ENCODE measurements around the gene SEMA6B. TPM values are rescaled to one million over a fixed set of nuclear protein-coding genes. Genes with fewer than 3 reads are reported as not detected.

Gene SEMA6B
- total and polyA plus RNA-seq, 2 experiments from 2014 or later, result 10.5 to 130 TPM

DNA sequence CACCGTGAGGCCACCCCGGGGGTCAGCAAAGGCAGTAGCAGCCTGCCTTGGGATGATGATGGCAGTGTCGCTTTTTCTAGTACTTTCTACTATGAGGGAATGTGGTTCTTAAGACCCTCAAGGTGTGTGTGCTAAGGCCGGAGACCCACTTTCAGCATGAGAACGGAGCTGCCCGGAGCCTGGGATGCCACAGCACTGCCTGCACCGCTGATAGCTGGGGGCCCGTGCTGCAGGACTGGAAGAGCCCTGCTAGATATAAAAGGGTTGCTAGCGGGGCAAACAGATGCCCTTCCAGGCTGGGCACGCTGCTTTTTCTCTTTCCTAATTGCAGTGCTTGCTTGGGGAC, 55.7 kb downstream of the SEMA6B start:
- H3K27ac ChIP-seq, result no peak overlapping the region
- no peaks in the 10 kb centered on the region for H3K27me3 ChIP-seq
- peaks cover 9% of the 10 kb centered on the region for H3K36me3 ChIP-seq
- TF ChIP-seq, protein P1, sequence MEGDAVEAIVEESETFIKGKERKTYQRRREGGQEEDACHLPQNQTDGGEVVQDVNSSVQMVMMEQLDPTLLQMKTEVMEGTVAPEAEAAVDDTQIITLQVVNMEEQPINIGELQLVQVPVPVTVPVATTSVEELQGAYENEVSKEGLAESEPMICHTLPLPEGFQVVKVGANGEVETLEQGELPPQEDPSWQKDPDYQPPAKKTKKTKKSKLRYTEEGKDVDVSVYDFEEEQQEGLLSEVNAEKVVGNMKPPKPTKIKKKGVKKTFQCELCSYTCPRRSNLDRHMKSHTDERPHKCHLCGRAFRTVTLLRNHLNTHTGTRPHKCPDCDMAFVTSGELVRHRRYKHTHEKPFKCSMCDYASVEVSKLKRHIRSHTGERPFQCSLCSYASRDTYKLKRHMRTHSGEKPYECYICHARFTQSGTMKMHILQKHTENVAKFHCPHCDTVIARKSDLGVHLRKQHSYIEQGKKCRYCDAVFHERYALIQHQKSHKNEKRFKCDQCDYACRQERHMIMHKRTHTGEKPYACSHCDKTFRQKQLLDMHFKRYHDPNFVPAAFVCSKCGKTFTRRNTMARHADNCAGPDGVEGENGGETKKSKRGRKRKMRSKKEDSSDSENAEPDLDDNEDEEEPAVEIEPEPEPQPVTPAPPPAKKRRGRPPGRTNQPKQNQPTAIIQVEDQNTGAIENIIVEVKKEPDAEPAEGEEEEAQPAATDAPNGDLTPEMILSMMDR (IDR thresholded peaks at IDR 0.05; ENCODE audit: low read depth, low read length), result no peak
- H3K4me1 ChIP-seq (ENCODE audit: low read depth), result no peaks in the 10 kb centered on the region
- H3K9me3 ChIP-seq (ENCODE audit: low read depth), result no peaks in the 10 kb centered on the region
- no peak overlapping the region for H3K4me3 ChIP-seq
- no peak for DNase-seq (ENCODE audit: low read depth in 1 of 2, low spot score in 1 of 2)

DNA sequence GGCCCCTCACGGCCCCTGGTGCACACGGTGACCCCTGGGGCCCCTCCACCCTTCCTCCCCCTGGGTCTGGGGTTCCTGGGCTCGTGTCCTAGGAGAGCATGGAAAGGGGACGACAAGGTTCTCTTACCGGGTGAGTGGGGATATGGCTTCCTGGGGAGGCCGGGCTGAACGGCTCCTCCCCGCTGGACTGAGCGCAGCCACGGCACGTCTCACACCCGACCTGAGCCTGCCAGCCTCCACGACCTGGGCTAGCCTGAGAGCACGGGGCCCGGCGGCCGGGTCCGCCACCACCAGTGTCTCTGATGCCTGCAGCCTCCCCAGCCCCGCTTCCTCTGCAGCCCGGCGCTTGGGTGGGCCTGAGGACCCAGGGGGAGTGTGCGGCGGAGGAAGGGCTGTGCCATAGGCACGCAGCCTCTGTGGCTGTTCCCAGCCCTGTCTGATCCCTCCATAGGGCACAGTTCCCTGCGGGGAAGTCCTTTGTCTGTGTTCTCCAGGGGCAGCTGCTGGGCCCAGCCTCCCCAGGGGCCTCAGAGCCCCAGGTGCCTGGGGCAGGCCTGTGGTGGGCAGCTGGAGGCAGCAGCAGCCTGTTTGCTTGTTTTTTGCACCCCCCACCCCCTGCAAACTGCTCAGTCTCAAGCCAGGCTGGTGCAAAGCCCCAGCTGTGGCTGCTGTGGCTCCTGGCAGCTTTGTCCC, 56.2 kb downstream of the SEMA6B start:
- no peak overlapping the region for H3K27ac ChIP-seq
- no peak overlapping the region for H3K4me3 ChIP-seq
- no peaks in the 10 kb centered on the region for H3K4me1 ChIP-seq (ENCODE audit: low read depth)
- no peaks in the 10 kb centered on the region for H3K27me3 ChIP-seq
- H3K36me3 ChIP-seq, result peaks cover 13% of the 10 kb centered on the region
- no peak for DNase-seq (ENCODE audit: low read depth in 1 of 2, low spot score in 1 of 2)
- no peaks in the 10 kb centered on the region for H3K9me3 ChIP-seq (ENCODE audit: low read depth)
- TF ChIP-seq, protein P1 (IDR thresholded peaks at IDR 0.05; ENCODE audit: low read depth, low read length), result no peak

DNA sequence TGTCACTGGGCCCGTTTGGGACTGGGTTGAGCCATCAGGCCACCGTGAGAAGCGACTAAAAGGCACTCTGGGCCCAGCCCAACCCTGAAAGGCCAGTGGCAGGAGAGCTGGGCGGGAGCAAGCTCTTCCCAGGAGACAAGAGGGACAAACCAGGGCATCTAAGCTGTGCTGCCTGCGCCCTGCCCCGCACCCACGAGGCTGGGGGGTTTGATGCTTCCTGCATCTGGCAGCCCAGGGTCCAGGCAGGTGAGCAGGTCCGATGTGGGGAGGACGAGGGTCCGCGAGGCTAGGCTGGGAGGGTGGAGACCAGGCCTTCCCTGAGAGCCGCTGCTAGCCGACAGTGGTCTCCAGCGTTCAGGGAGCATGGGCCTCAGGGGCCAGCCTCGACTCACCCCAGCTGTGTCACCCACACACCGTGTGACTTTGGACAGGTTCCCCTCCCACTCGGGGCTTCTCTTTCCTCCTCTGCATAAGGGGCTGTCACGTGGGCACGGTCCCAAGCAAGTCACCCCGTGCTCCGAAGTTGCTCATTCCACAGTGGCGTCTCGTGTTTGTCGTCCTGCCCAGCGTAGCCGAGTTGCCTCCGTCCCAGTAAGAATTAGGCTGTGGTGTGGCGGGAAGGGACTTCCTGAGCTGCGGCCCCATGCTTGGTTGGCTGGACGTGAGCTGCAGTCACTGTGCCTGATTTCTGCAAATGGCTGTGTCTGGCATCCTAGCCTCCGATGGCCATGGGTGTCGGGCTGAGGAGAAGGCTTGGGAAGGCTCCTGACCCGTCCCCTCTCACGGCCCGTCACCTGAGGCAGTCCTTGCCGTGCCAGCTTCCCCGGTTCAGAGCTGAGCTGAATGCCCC, 57.0 kb downstream of the SEMA6B start:
- Histone ChIP-seq H3K9me3 (ENCODE audit: low read depth) (no peaks in the 10 kb centered on the region), H3K36me3 (peaks cover 14% of the 10 kb centered on the region), H3K4me3 (no peak overlapping the region), H3K4me1 (ENCODE audit: low read depth) (no peaks in the 10 kb centered on the region), H3K27me3 (no peaks in the 10 kb centered on the region), H3K27ac (no peak overlapping the region)
- TF ChIP-seq, protein P1 (IDR thresholded peaks at IDR 0.05; ENCODE audit: low read depth, low read length), result no peak
- no peak for DNase-seq (ENCODE audit: low read depth in 1 of 2, low spot score in 1 of 2)

DNA sequence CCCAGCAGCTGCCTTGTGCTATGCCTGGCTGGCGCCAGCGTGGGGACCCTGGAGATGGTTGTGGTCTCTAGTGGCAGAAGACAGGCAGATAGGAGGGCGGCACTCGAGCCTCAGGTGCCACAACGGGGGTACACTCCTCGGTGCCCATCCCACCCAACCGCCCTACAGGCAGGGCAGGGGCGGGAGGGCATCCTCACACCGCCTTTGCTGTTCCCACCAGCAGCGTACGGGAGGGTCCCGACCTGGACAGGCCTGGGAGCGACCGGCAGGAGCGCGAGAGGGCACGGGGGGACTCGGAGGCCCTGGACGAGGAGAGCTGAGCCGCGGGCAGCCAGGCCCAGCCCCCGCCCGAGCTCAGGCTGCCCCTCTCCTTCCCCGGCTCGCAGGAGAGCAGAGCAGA, 57.8 kb downstream of the SEMA6B start:
- no peak for DNase-seq (ENCODE audit: low read depth in 1 of 2, low spot score in 1 of 2)
- H3K27ac ChIP-seq, result no peak overlapping the region

DNA sequence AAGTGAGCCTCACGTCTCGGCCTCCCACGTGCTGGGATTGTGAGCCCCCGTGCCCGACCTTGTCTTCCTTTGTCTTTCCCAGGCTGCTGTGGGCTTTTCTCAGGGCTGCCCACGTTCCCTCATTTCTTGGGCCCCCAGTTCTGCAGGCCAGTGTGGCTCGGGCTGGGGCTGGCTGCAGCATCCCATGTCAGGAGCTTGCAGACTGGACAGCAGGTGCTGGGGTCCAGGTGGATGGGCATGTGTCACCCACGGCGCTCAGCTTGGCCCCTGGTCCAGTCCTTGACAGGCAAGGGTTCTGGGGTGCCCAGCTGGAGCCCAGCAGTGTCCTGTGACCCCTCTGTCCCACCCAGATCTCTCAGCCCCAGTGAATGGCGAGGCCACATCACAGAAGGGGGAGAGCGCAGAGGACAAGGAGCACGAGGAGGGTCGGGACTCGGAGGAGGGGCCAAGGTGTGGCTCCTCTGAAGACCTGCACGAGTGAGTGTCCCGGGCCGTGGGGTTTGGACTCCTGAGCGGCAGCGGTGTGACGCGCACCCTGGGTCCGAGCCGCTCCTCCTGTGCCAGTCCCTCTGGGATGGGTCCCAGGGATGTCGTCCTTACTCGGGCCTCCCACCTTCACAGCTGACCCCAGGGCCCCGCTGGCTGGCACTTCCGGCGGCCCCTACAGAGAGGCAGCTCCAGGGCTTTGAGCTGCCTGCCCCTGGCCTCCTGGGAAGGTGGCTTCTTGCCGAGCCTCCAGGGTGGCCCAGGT, 58.5 kb downstream of the SEMA6B start:
- no peaks in the 10 kb centered on the region for H3K4me1 ChIP-seq (ENCODE audit: low read depth)
- H3K9me3 ChIP-seq (ENCODE audit: low read depth), result no peaks in the 10 kb centered on the region
- no peak for DNase-seq (ENCODE audit: low read depth in 1 of 2, low spot score in 1 of 2)
- H3K4me3 ChIP-seq, result no peak overlapping the region
- H3K36me3 ChIP-seq, result peaks cover 21% of the 10 kb centered on the region
- no peaks in the 10 kb centered on the region for H3K27me3 ChIP-seq
- TF ChIP-seq, protein P1 (IDR thresholded peaks at IDR 0.05; ENCODE audit: low read depth, low read length), result no peak
- H3K27ac ChIP-seq, result no peak overlapping the region

More for the DNA sequence above, 57.8 kb downstream of the SEMA6B start:
- H3K4me3 ChIP-seq, result no peak overlapping the region
- TF ChIP-seq, protein P1 (IDR thresholded peaks at IDR 0.05; ENCODE audit: low read depth, low read length), result no peak
- peaks cover 21% of the 10 kb centered on the region for H3K36me3 ChIP-seq
- H3K27me3 ChIP-seq, result no peaks in the 10 kb centered on the region
- H3K4me1 ChIP-seq (ENCODE audit: low read depth), result no peaks in the 10 kb centered on the region
- H3K9me3 ChIP-seq (ENCODE audit: low read depth), result no peaks in the 10 kb centered on the region
